HG03571 (cell line): Measurements from ENCODE around the gene SPAG16.
"Not testable (repeated sequence)": the region's sequence is repeated elsewhere in the genome, so short reads cannot be mapped to it uniquely, and the experiment has no call there.

Experiments used
- ATAC-seq: cut with Tn5 transposase; IDR thresholded peaks from one replicate; pipeline ENCODE4 v1.9.1; 2021; ENCODE audit not compliant: unreplicated experiment

SPAG16 gene

DNA sequence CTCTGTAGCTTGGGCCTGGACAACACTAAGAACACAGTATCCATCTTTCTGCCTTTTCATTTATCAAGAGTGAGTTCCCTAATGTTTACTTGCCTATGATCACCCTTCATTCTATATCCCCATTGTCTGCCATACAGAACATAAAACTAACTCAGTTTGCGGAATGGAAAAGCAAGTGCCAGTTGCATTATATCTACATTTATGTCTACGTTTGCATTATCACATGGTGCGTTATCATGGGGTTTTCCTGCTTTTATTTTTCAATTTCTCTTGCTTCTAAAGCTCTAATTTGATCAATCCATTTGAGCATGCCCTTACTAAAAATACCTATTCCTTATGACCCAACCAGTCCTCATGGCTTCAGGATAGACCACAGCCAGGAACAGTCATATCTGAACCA, 704.9 kb downstream of the SPAG16 start:
- no peak for ATAC-seq

GRCh38 chr2:213991453-213992108, 707.3 kb downstream of the SPAG16 start:
- no peak for ATAC-seq

DNA sequence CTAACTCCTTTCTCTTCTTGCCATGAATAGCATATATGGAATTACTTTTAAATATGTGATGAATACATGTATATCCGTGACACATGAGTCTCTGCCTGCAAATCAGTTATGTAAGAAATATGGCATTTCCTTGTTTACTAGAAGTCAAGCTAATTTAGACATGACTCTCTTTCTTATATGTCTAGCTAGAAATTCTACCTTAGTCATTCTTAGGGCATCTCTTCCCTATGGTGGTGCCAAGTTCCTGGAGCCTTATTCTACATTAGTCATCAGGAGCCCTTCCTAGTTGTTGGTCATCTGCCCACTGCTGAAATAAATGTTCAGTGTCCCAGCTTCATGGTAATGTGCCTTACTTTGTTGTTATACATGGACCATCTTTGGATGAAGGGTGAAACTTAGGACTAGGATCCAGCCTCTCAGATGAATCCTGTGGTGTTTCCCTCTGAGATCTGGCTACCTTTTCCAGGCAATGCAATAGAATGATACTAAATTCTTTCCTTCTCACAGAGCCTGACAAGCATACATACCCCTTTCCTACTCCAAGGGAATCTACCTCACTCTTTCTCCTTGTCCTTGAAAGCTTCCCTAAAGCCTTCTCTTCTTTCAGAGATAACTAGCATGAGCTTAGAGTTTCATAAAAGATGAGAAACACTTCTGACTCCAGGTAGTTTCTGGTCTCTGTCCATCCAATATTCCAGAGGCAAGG, 711.3 kb downstream of the SPAG16 start:
- ATAC-seq = no peak

DNA sequence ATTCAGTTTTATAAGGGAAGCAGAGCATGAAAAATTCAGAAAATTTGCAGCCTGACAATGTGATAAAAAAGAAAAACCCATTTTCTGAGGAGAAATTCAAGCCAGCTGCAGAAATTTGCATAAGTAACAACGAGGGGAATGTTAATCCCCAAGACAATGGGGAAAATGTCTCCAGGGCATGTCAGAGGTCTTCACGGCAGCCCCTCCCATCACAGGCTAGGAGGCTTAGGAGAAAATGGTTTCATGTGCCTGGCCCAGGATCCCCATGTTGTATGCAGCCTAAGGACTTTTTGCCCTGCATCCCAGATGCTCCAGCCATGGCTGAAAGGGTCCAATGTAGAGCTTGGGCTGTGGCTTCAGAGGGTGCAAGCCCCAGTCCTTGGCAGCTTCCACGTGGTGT, 714.7 kb downstream of the SPAG16 start:
- ATAC-seq = not testable (repeated sequence)

- ATAC-seq = no peak
These were observed 720.2 kb downstream of the SPAG16 start for GRCh38 chr2:214004463-214004862.

DNA sequence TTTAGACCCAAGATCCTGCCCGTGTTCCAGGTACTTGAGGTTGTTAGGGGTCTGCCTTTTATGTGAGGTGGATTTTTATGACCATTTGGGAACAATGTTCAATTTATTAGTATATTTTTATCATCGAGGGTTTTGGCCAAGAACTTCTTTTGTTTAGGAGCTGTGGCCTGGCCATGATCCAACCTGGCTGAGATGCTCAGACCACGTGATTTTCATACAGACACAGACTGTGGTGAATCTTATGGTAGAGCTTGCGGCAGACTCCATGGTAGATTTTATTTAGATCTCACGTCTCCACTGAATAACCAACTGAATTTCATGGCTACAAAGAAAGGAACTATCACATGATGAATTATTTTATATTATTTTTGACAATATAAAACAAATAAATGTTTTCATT, 721.1 kb downstream of the SPAG16 start:
- ATAC-seq = no peak

GRCh38 chr2:214006601-214007000, 722.3 kb downstream of the SPAG16 start:
- no peak for ATAC-seq

DNA sequence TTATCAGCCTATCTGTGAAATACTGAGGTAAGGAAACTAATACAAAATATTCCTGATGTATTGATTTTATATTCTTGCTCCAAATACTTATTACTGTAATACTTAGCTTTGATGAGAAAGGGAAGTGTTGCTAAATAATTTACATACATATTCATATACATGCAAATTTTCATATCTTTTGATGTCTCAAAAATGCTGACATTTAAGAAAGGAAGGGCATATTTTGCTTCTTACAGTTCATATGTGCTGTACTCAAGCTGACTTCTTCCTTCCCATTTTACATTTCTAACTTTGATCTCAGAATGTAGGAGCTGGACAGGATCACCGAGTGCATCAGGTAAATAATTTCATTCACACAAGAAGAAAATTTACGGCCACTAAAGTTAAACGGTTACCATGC, 727.4 kb downstream of the SPAG16 start:
- ATAC-seq = no peak

DNA sequence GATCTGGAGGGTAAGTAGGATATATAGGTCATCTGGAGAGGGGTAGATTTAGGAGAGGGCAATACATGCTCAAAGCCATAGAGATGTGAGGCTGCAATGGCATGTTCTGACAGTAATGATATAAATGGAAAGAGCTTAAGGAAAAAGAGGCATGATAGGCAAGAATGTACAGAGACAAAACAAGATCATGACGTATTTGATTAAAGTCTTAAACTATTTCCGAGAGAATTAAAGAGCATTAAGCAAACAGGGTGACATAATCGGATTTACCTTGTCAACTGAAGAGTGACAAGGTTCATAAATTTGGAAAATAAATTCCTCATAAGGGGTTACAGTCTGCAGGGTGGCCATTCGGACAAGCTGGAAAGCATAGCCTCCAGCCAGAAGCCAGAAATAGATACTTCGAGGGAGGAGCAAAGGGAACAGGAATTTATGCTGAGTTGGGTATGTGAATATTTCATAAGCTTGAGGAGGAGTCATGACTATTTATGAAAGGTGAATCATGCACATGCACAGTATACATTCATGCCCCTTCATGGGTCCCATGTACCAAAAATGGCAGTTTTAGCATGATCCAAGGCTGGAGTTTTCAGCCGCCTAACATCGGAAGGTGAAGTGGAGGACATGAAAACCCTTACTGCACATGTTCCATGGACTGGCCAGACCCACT, 730.4 kb downstream of the SPAG16 start:
- no peak for ATAC-seq

DNA sequence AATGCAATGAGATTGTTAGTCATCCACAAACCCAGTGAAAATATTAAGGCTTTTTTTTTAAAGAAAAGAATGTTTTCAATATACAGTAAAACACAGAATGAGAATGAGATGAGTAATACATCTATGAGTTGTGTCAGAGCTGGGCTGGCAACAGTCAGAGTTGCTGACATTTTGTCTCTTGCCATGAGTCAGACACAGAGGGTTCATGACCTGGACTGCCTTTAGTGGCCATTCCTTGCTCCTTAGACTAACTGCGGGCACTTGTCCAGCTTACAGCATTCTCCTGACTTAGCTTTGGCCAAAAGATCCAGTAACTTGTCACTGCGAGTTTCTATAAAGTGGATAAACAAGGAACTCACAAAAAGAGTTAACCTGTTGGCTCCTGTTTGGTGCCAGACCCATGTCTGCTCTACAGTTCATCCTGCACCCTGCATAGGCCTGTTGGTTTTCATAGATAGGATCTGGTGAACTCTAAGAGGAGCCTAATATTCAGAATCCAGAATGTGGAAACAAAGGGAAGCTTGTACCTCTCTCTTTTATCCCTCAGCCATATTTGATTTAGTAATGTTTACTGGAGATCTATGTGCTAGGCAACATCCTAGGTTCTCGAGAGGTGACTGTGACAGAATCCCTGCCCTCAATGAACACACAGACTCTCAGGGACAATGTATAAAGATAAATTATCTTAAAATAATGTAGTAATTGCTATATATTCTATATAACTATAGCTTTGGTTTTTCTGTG, 735.1 kb downstream of the SPAG16 start:
- ATAC-seq = no peak

GRCh38 chr2:214019973-214020345, 735.7 kb downstream of the SPAG16 start:
- no peak for ATAC-seq

DNA sequence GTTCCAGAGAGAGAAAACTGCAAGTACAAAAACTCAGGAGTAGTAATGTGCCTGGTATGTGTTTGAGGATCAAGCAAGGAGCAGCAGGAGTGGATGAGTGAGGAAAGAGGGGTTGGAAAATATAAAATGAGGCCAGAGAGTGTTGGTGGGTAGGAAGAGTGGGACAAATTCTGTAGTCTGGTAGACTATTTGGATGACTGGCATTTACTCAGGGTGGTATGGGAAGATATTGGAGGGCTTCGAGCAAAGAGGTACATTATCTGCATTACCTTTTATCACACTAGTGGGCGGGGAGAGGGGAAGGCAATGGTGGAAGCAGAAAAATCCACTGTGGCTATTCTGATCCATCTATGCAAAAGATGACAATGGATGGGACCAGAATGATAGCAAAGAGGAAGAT, 744.9 kb downstream of the SPAG16 start:
- ATAC-seq = no peak

DNA sequence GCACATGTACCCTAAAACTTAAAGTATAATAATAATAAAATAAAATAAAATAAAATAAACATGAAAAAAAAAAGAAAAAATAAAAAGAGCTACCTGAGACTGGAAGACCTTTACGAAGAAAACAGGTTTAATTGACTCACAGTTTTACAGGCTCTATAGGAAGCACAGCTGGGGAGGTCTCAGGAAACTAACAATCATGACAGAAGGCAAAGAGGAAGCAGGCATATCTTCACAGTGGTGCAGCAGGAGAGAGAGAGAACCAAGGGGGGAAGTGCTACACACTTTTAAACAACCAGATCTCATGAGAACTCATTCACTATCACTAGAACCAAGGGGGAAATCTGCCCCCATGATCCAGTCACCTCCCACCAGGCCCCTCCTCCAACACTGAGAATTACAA, 747.3 kb downstream of the SPAG16 start:
- ATAC-seq = no peak

DNA sequence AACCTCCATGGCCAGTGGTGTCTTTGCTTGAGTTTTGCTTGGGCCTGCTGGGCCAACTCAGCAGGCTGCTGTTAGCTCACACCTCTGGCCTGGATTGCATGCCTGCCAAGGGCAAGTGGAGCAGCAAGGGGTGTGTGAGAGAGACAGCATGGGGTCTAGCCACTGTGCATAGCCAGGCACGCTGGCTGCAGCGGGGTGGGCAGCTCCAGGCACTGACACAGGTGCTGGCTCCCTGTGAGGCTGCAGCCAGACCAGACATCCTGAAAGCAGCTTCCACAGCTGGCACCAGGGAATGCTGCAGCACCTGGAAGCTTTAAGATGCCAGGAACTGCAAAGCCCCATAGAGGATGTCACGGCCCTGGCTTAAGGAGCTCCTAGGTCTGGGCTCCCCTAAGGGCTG, 750.2 kb downstream of the SPAG16 start:
- no peak for ATAC-seq

- no peak for ATAC-seq
These were observed 751.0 kb downstream of the SPAG16 start for GRCh38 chr2:214035091-214035852.

GRCh38 chr2:214035921-214036320, 751.7 kb downstream of the SPAG16 start:
- no peak for ATAC-seq

- ATAC-seq = no peak
These were observed 753.9 kb downstream of the SPAG16 start for GRCh38 chr2:214038186-214038585.

- no peak for ATAC-seq
These were observed 766.5 kb downstream of the SPAG16 start for GRCh38 chr2:214050731-214051130.

DNA sequence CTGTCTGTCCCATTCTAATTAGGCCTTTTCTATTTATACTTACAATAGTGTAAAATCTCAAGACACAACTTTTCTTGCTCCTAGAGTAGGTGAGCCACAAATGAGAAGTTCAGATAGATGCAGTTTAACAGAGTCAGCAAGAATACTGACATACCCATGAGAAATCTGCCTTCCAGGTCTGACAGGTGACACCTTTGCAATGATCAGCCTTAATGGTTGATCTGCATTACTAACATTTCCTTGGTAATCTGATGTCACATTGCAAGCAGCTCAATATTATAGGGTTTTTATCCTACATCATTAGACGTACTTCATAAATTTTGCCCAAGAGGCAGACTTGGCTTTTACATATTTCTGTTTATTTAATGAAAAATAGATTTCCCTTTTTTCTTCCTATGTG, 767.3 kb downstream of the SPAG16 start:
- ATAC-seq = no peak

- ATAC-seq = no peak
These were observed 768.0 kb downstream of the SPAG16 start for GRCh38 chr2:214052235-214052634.

GRCh38 chr2:214057986-214058385, 773.7 kb downstream of the SPAG16 start:
- no peak for ATAC-seq
